Measurements from ENCODE around the gene HAUS6. TPM values are rescaled to one million over a fixed set of nuclear protein-coding genes. Genes with fewer than 3 reads are reported as not detected.

Gene HAUS6
- total RNA-seq, 1 donor from 2014 or later = 16.0 TPM

DNA sequence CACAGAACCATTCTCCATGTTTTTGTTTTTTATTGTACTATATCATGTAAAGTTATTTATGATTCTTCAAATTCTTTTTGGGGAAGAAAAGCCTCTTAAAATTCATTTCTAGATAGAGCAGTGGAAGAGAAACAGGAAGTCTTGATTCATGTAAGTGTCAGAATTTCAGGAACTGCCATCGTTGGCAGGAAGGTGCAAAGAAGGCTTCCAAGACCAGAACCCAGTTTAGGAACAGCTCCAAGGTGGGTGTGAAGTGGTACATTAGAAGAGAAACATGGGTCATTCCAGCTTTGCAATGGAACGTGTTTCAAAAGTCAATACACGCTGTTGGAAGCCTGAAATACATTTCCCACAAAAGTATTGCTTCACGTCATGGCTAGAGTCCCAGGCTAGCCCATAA lies 84.5 kb downstream of the HAUS6 start:
- no peak for DNase-seq (ENCODE audit: low read depth)
- Histone ChIP-seq H3K79me2 (ENCODE audit: insufficient read depth, low read length) (no peaks in the 10 kb centered on the region), H4K20me1 (ENCODE audit: insufficient read depth, low read length) (no peaks in the 10 kb centered on the region), H3K9me3 (ENCODE audit: insufficient read depth, low read depth, low read length) (no peaks in the 10 kb centered on the region), H3K4me2 (ENCODE audit: low read length) (no peak overlapping the region), H3K36me3 (ENCODE audit: insufficient read depth, low read length) (no peaks in the 10 kb centered on the region), H3K9ac (ENCODE audit: low read length) (no peak overlapping the region), H3K4me3 (ENCODE audit: insufficient read depth, low read depth, low read length) (no peak overlapping the region), H3K27me3 (ENCODE audit: insufficient read depth, low read length) (no peaks in the 10 kb centered on the region), H3K27ac (ENCODE audit: low read depth, low read length) (no peak overlapping the region), H2AFZ (ENCODE audit: low read depth, low read length) (no peak overlapping the region), H3K4me1 (ENCODE audit: insufficient read depth, low read length) (no peaks in the 10 kb centered on the region)
- TF ChIP-seq, protein P1, sequence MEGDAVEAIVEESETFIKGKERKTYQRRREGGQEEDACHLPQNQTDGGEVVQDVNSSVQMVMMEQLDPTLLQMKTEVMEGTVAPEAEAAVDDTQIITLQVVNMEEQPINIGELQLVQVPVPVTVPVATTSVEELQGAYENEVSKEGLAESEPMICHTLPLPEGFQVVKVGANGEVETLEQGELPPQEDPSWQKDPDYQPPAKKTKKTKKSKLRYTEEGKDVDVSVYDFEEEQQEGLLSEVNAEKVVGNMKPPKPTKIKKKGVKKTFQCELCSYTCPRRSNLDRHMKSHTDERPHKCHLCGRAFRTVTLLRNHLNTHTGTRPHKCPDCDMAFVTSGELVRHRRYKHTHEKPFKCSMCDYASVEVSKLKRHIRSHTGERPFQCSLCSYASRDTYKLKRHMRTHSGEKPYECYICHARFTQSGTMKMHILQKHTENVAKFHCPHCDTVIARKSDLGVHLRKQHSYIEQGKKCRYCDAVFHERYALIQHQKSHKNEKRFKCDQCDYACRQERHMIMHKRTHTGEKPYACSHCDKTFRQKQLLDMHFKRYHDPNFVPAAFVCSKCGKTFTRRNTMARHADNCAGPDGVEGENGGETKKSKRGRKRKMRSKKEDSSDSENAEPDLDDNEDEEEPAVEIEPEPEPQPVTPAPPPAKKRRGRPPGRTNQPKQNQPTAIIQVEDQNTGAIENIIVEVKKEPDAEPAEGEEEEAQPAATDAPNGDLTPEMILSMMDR (IDR thresholded peaks at IDR 0.05; ENCODE audit: insufficient read depth, low read depth, low read length) = no peak
- Mint-ChIP-seq H3K27ac (ENCODE audit: unreplicated experiment) (no peak overlapping the region), H3K4me1 (ENCODE audit: low read depth, unreplicated experiment) (no peaks in the 10 kb centered on the region), H3K9me3 (ENCODE audit: unreplicated experiment) (peaks cover 9% of the 10 kb centered on the region), H3K36me3 (ENCODE audit: low read depth, unreplicated experiment) (no peaks in the 10 kb centered on the region), H3K4me3 (ENCODE audit: unreplicated experiment) (no peak overlapping the region), H3K27me3 (ENCODE audit: low read depth, unreplicated experiment) (no peaks in the 10 kb centered on the region)
- no peak for FAIRE-seq

DNA sequence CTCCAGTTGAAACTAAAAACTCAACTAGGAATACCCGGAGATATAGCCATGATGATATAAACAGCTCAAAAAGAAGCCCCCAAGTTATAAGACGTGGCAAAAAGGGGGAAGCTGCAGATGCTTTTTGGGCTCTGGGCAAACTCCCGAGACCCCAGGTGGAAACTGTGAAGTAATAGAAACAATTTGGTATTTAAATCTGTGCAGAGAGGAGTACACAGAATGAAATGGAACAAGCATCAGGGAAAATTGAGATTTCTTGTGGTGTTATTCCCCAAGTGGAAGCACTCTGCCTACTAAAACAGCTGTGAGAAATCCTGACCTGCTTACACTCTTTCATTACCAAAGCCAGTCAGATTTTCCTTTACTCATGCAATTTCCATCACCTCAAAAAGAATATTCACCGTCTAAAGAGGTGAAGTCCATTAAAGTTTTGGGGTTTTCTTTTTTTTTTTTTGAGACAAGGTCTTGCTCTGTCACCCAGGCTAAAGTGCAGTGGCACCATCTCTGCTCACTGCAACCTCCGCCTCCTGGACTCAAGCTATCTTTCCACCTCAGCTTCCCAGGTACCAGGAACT lies 93.2 kb downstream of the HAUS6 start:
- Mint-ChIP-seq H3K4me1 (ENCODE audit: low read depth, unreplicated experiment) (no peaks in the 10 kb centered on the region), H3K9me3 (ENCODE audit: unreplicated experiment) (no peaks in the 10 kb centered on the region), H3K27ac (ENCODE audit: unreplicated experiment) (no peak overlapping the region), H3K36me3 (ENCODE audit: low read depth, unreplicated experiment) (no peaks in the 10 kb centered on the region), H3K27me3 (ENCODE audit: low read depth, unreplicated experiment) (no peaks in the 10 kb centered on the region), H3K4me3 (ENCODE audit: unreplicated experiment) (no peak overlapping the region)
- no peak overlapping the region for H3K9ac ChIP-seq (ENCODE audit: low read length)
- no peak overlapping the region for H3K4me2 ChIP-seq (ENCODE audit: low read length)
- H3K27ac ChIP-seq (ENCODE audit: low read depth, low read length) = no peak overlapping the region
- no peaks in the 10 kb centered on the region for H3K4me1 ChIP-seq (ENCODE audit: insufficient read depth, low read length)
- H3K9me3 ChIP-seq (ENCODE audit: insufficient read depth, low read depth, low read length) = peaks cover 2% of the 10 kb centered on the region
- DNase-seq (ENCODE audit: low read depth) (no peak), FAIRE-seq (no peak)
- TF ChIP-seq, protein P1 (IDR thresholded peaks at IDR 0.05; ENCODE audit: insufficient read depth, low read depth, low read length) = no peak
- TF ChIP-seq EZH2 (IDR thresholded peaks at IDR 0.05; ENCODE audit: insufficient read depth, low read length) = no peak
- no peaks in the 10 kb centered on the region for H3K79me2 ChIP-seq (ENCODE audit: insufficient read depth, low read length)
- H3K36me3 ChIP-seq (ENCODE audit: insufficient read depth, low read length) = no peaks in the 10 kb centered on the region
- H4K20me1 ChIP-seq (ENCODE audit: insufficient read depth, low read length) = no peaks in the 10 kb centered on the region
- peaks cover 3% of the 10 kb centered on the region for H3K27me3 ChIP-seq (ENCODE audit: insufficient read depth, low read length)
- no peak overlapping the region for H3K4me3 ChIP-seq (ENCODE audit: insufficient read depth, low read depth, low read length)
- no peak overlapping the region for H2AFZ ChIP-seq (ENCODE audit: low read depth, low read length)

Other genes with a start within 250 kb of the HAUS6 start
- gene SAXO1, start 69.7 kb downstream of the HAUS6 start, total RNA-seq = 0.10 TPM in 1 of 2 replicates, not detected in the other
- 81.8 and 85.0 TPM in 2 replicates for gene RRAGA, start 53.5 kb downstream of the HAUS6 start, total RNA-seq
- 13.1 and 14.4 TPM in 2 replicates for gene PLIN2, start 24.6 kb upstream of the HAUS6 start, total RNA-seq
- 19.6 and 20.4 TPM in 2 replicates for gene DENND4C, start 127.8 kb upstream of the HAUS6 start, total RNA-seq